Cardiac muscle cell (in vitro differentiated cells and primary cell): ENCODE data around the gene TMTC4. TPM values are rescaled to one million over a fixed set of nuclear protein-coding genes. Genes with fewer than 3 reads are reported as not detected.
"Not testable (repeated sequence)": the region's sequence is repeated elsewhere in the genome, so short reads cannot be mapped to it uniquely, and the experiment has no call there.

Experiments used
- DNase-seq, 2 donors: peaks; one replicate each; pipeline versions ENCODE4 v3.0.0 to v3.0.0-alpha.2; 2010 to 2017; ENCODE audit warnings: low read depth in 1 of 2, low spot score in 1 of 2
- H3K27ac ChIP-seq: fragments of 200-600 bp; sonication (generic); 2 replicates; pipeline ENCODE4 v1.5.1; 2016
- H3K27me3 ChIP-seq: fragments of 200-600 bp; sonication (generic); 2 replicates; pipeline ENCODE4 v1.6.0; 2016; ENCODE audit warnings: control low read depth
- H3K36me3 ChIP-seq: fragments of 200-600 bp; sonication (generic); 2 replicates; pipeline ENCODE4 v1.5.1; 2016; ENCODE audit warnings: control low read depth
- H3K4me1 ChIP-seq: fragments of 200-600 bp; sonication (generic); 2 replicates; pipeline ENCODE4 v1.8.1; 2017; ENCODE audit warnings: low read depth, mild to moderate bottlenecking, mixed run types
- H3K4me3 ChIP-seq: fragments of 200-600 bp; sonication (generic); 2 replicates; pipeline ENCODE4 v1.5.1; 2016; ENCODE audit warnings: mild to moderate bottlenecking
- H3K9me3 ChIP-seq: fragments of 200-600 bp; sonication (generic); 2 replicates; pipeline ENCODE4 v1.5.1; 2017; ENCODE audit warnings: low read depth, mild to moderate bottlenecking, control low read depth
- polyA plus RNA-seq: library from polyadenylated mRNA; unstranded; fragments of >200 nt; fragmentation: Nextera tagmentation; extraction: Ambion mirVana; gene quantifications from 2 replicates; pipeline ENCODE4 v1.2.1, GENCODE V29; 2016
- total RNA-seq: library from RNA; depleted of rRNA; stranded (reverse); fragments of >200 nt; gene quantifications from 2 replicates; pipeline ENCODE4 v1.2.3, GENCODE V29; 2016
- TF ChIP-seq, protein P1 (sequence below): IDR thresholded peaks from 2 replicates; pipeline ENCODE4 v1.5.1; 2012; ENCODE audit warnings: low read depth, mild to moderate bottlenecking, low read length

The TMTC4 gene
- total and polyA plus RNA-seq, 2 experiments from 2014 or later = 25.6 to 29.3 TPM

- Histone ChIP-seq H3K4me3 (no peak overlapping the region), H3K36me3 (peaks cover 2% of the 10 kb centered on the region), H3K27me3 (no peaks in the 10 kb centered on the region), H3K27ac (no peak overlapping the region), H3K9me3 (no peaks in the 10 kb centered on the region), H3K4me1 (no peaks in the 10 kb centered on the region)
- DNase-seq = no peak
- TF ChIP-seq, protein P1, sequence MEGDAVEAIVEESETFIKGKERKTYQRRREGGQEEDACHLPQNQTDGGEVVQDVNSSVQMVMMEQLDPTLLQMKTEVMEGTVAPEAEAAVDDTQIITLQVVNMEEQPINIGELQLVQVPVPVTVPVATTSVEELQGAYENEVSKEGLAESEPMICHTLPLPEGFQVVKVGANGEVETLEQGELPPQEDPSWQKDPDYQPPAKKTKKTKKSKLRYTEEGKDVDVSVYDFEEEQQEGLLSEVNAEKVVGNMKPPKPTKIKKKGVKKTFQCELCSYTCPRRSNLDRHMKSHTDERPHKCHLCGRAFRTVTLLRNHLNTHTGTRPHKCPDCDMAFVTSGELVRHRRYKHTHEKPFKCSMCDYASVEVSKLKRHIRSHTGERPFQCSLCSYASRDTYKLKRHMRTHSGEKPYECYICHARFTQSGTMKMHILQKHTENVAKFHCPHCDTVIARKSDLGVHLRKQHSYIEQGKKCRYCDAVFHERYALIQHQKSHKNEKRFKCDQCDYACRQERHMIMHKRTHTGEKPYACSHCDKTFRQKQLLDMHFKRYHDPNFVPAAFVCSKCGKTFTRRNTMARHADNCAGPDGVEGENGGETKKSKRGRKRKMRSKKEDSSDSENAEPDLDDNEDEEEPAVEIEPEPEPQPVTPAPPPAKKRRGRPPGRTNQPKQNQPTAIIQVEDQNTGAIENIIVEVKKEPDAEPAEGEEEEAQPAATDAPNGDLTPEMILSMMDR = no peak
Observed at GRCh38 chr13:100620792-100621191, 53.8 kb downstream of the TMTC4 start.

GRCh38 chr13:100619940-100620339 is 54.7 kb downstream of the TMTC4 start:
- Histone ChIP-seq H3K9me3 (no peaks in the 10 kb centered on the region), H3K36me3 (no peaks in the 10 kb centered on the region), H3K4me1 (no peaks in the 10 kb centered on the region), H3K27ac (no peak overlapping the region), H3K4me3 (no peak overlapping the region), H3K27me3 (no peaks in the 10 kb centered on the region)
- no peak for DNase-seq
- TF ChIP-seq, protein P1 = no peak

DNA sequence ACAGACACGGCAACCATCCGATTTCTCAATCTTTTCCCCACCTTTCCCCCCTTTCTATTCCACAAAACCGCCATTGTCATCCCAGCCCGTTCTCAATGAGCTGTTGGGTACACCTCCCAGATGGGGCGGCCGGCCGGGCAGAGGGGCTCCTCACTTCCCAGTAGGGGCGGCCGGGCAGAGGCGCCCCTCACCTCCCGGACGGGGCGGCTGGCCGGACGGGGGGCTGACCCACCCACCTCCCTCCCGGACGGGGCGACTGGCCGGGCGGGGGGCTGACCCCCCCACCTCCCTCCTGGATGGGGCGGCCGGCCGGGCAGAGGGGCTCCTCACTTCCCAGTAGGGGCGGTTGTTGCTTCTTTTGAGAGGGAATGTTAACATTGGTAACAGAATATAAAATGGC is 55.7 kb downstream of the TMTC4 start:
- DNase-seq, H3K27ac ChIP-seq, H3K36me3 ChIP-seq, H3K9me3 ChIP-seq, H3K4me1 ChIP-seq, H3K4me3 ChIP-seq, H3K27me3 ChIP-seq: not testable (repeated sequence)

- TF ChIP-seq, protein P1 = no peak
- no peak overlapping the region for H3K4me3 ChIP-seq
- no peaks in the 10 kb centered on the region for H3K9me3 ChIP-seq
- peaks cover 8% of the 10 kb centered on the region for H3K36me3 ChIP-seq
- no peak overlapping the region for H3K27ac ChIP-seq
- no peak for DNase-seq
- no peaks in the 10 kb centered on the region for H3K4me1 ChIP-seq
- no peaks in the 10 kb centered on the region for H3K27me3 ChIP-seq
Observed at GRCh38 chr13:100613031-100613430, 61.6 kb downstream of the TMTC4 start.

GRCh38 chr13:100611678-100612492 is 62.7 kb downstream of the TMTC4 start:
- Histone ChIP-seq H3K27me3 (no peaks in the 10 kb centered on the region), H3K9me3 (no peaks in the 10 kb centered on the region), H3K27ac (no peak overlapping the region), H3K36me3 (peaks cover 10% of the 10 kb centered on the region), H3K4me3 (no peak overlapping the region), H3K4me1 (no peaks in the 10 kb centered on the region)
- no peak for DNase-seq
- TF ChIP-seq, protein P1 = no peak

- no peaks in the 10 kb centered on the region for H3K9me3 ChIP-seq
- H3K4me3 ChIP-seq = no peak overlapping the region
- no peaks in the 10 kb centered on the region for H3K4me1 ChIP-seq
- DNase-seq = no peak
- H3K27ac ChIP-seq = no peak overlapping the region
- peaks cover 10% of the 10 kb centered on the region for H3K36me3 ChIP-seq
- no peaks in the 10 kb centered on the region for H3K27me3 ChIP-seq
- TF ChIP-seq, protein P1 = no peak
Observed at GRCh38 chr13:100610391-100611347, 63.9 kb downstream of the TMTC4 start.
